ENCODE results near the gene OGDH.
A peak's percentile ranks its signal among the peaks of the same experiment; 100 is the strongest.
"Not testable (repeated sequence)": the region's sequence is repeated elsewhere in the genome, so short reads cannot be mapped to it uniquely, and the experiment has no call there.

Gene OGDH

GRCh38 chr7:44705434-44705833 lies 99.0 kb downstream of the OGDH start:
- no peak for DNase-seq (ENCODE audit: low read depth in 2 of 2)

- no peak for DNase-seq (ENCODE audit: low read depth in 2 of 2)
These were observed 100.5 kb downstream of the OGDH start for GRCh38 chr7:44706788-44707557.

- no peak for DNase-seq (ENCODE audit: low read depth in 2 of 2)
These were observed 101.3 kb downstream of the OGDH start for GRCh38 chr7:44707558-44708230.

- DNase-seq (ENCODE audit: low read depth in 2 of 2), result no peak
These were observed 102.8 kb downstream of the OGDH start for GRCh38 chr7:44709011-44709915.

GRCh38 chr7:44709945-44710596 lies 103.6 kb downstream of the OGDH start:
- DNase-seq (ENCODE audit: low read depth in 2 of 2), result no peak

- no peak for DNase-seq (ENCODE audit: low read depth in 2 of 2)
These were observed 105.1 kb downstream of the OGDH start for GRCh38 chr7:44711528-44711927.

- no peak for DNase-seq (ENCODE audit: low read depth in 2 of 2)
These were observed 105.6 kb downstream of the OGDH start for GRCh38 chr7:44712012-44712411.

- no peak for DNase-seq (ENCODE audit: low read depth in 2 of 2)
These were observed 106.7 kb downstream of the OGDH start for GRCh38 chr7:44713141-44713540.

- DNase-seq (ENCODE audit: low read depth in 2 of 2), result no peak
These were observed 107.4 kb downstream of the OGDH start for GRCh38 chr7:44713680-44714335.

GRCh38 chr7:44716205-44716604 lies 109.8 kb downstream of the OGDH start:
- DNase-seq (ENCODE audit: low read depth in 2 of 2), result no peak

- DNase-seq (ENCODE audit: low read depth in 2 of 2), result no peak
These were observed 113.9 kb downstream of the OGDH start for GRCh38 chr7:44720301-44720700.

- no peak for DNase-seq (ENCODE audit: low read depth in 2 of 2)
These were observed 117.8 kb downstream of the OGDH start for GRCh38 chr7:44724276-44724675.

GRCh38 chr7:44726250-44726649 lies 119.8 kb downstream of the OGDH start:
- DNase-seq (ENCODE audit: low read depth in 2 of 2), result not testable (repeated sequence)

- peak; percentile 82 to 84 for DNase-seq (ENCODE audit: low read depth in 2 of 2)
These were observed 120.9 kb downstream of the OGDH start for GRCh38 chr7:44727158-44727936.

GRCh38 chr7:44727937-44728262 lies 121.5 kb downstream of the OGDH start:
- no peak for DNase-seq (ENCODE audit: low read depth in 2 of 2)

GRCh38 chr7:44729949-44730590 lies 123.6 kb downstream of the OGDH start:
- DNase-seq (ENCODE audit: low read depth in 2 of 2), result no peak

- DNase-seq (ENCODE audit: low read depth in 2 of 2), result not testable (repeated sequence)
These were observed 126.5 kb downstream of the OGDH start for GRCh38 chr7:44732971-44733370.

GRCh38 chr7:44733708-44734481 lies 127.5 kb downstream of the OGDH start:
- DNase-seq (ENCODE audit: low read depth in 2 of 2), result peak; percentile 39 to 44
